A673 (cell line): Measurements from ENCODE around the gene ACOX3. TPM values are rescaled to one million over a fixed set of nuclear protein-coding genes. Genes with fewer than 3 reads are reported as not detected.

Source experiments
- BruUV-seq: library from RNA; stranded (reverse); fragments of 400-500 nt; replicated peaks from 2 replicates; lab custom pipeline; 2021; lab: Mats Ljungman, UMichigan
- CTCF ChIA-PET: fragments of 300-600 bp; sonication (Branson Sonifier 250); formaldehyde crosslinking; loops from one replicate; lab custom pipeline; 2022; ENCODE audit warnings: antibody characterized with exemption; lab: Charles Lee
- POLR2A ChIA-PET: fragments of 300-600 bp; sonication (Branson Sonifier 250); formaldehyde crosslinking; loops from one replicate; lab custom pipeline; 2022; ENCODE audit warnings: antibody characterized with exemption; ENCODE audit not compliant: low non-redundant PET; lab: Charles Lee
- DNase-seq: peaks from one replicate; pipeline ENCODE4 v3.0.0-alpha.2; 2015; ENCODE audit warnings: low spot score
- H3K27ac ChIP-seq: fragments of 200-600 bp; sonication (generic); 2 replicates; pipeline ENCODE4 v1.5.1; 2016; ENCODE audit warnings: mixed run types, low read depth, mild to moderate bottlenecking, mixed read lengths, antibody characterized with exemption, low read length; ENCODE audit not compliant: poor library complexity, severe bottlenecking
- H3K27me3 ChIP-seq: fragments of 200-600 bp; sonication (generic); replicated peaks from 2 replicates; pipeline ENCODE4 v1.6.1; 2017; ENCODE audit warnings: mixed run types, low read depth, mild to moderate bottlenecking, mixed read lengths, antibody characterized with exemption, low read length; ENCODE audit not compliant: insufficient read depth, poor library complexity
- H3K36me3 ChIP-seq: fragments of 200-600 bp; sonication (generic); 2 replicates; pipeline ENCODE4 v1.6.1; 2016; ENCODE audit warnings: mixed run types, mild to moderate bottlenecking, mixed read lengths, antibody characterized with exemption, low read length; ENCODE audit not compliant: insufficient read depth, poor library complexity, severe bottlenecking
- H3K4me1 ChIP-seq: fragments of 200-600 bp; sonication (generic); 2 replicates; pipeline ENCODE4 v1.6.1; 2017; ENCODE audit warnings: mixed run types, mild to moderate bottlenecking, mixed read lengths, antibody characterized with exemption, low read length; ENCODE audit not compliant: insufficient read depth, poor library complexity, severe bottlenecking
- H3K4me3 ChIP-seq: fragments of 200-600 bp; sonication (generic); 2 replicates; pipeline ENCODE4 v1.5.1; 2016; ENCODE audit warnings: low read depth, mixed run types, mild to moderate bottlenecking, mixed read lengths, low read length; ENCODE audit not compliant: poor library complexity, severe bottlenecking
- H3K9me3 ChIP-seq: fragments of 200-600 bp; sonication (generic); 2 replicates; pipeline ENCODE4 v1.6.1; 2016; ENCODE audit warnings: mixed run types, low read depth, mild to moderate bottlenecking, mixed read lengths, antibody characterized with exemption, low read length; ENCODE audit not compliant: poor library complexity, severe bottlenecking
- CTCF ChIP-seq: fragments of 300-800, 200-600 bp; sonication (generic); conservative IDR thresholded peaks from 2 replicates; pipeline ENCODE4 v1.5.1; 2017; ENCODE audit warnings: low read depth, mild to moderate bottlenecking, antibody characterized with exemption, low read length, moderate library complexity, mixed read lengths
- EZH2 ChIP-seq: fragments of 200-600 bp; sonication (generic); IDR thresholded peaks from 2 replicates; pipeline ENCODE4 v1.6.1; 2017; ENCODE audit warnings: borderline replicate concordance, low read depth, mild to moderate bottlenecking, mixed read lengths, antibody characterized with exemption, low read length; ENCODE audit not compliant: poor library complexity, severe bottlenecking
- intact Hi-C: fragments of 100-400 bp; cut with micrococcal nuclease; formaldehyde crosslinking; loops from one replicate; pipeline ENCODE4 v1.10.0; 2022; ENCODE audit not compliant: unreplicated experiment
- total RNA-seq: library from RNA; stranded (reverse); gene quantifications from 2 replicates; pipeline ENCODE4 v1.2.3, GENCODE V29; 2021

Gene ACOX3
- total RNA-seq, 1 experiment from 2014 or later: 14.3 TPM

- H3K27me3 ChIP-seq: no peaks in the 10 kb centered on the region
- peaks cover 4% of the 10 kb centered on the region for H3K4me1 ChIP-seq
- no peaks in the 10 kb centered on the region for H3K9me3 ChIP-seq
- BruUV-seq: no TSS peak
- ChIA-PET POLR2A (no interaction called here), CTCF (no interaction called here)
- intact Hi-C loops: no loop called here
- no peak overlapping the region for H3K4me3 ChIP-seq
- no peak overlapping the region for H3K27ac ChIP-seq
- no peaks in the 10 kb centered on the region for H3K36me3 ChIP-seq
- DNase-seq: no peak
- TF ChIP-seq CTCF (no peak), EZH2 (no peak)
Observed at GRCh38 chr4:8396762-8397406, 43.6 kb downstream of the ACOX3 start.

- H3K27ac ChIP-seq: no peak overlapping the region
- no peaks in the 10 kb centered on the region for H3K27me3 ChIP-seq
- POLR2A ChIA-PET: no interaction called here
- BruUV-seq: no TSS peak
- peaks cover 6% of the 10 kb centered on the region for H3K4me1 ChIP-seq
- H3K36me3 ChIP-seq: no peaks in the 10 kb centered on the region
- no peak for TF ChIP-seq EZH2
- no peak for TF ChIP-seq CTCF
- no peaks in the 10 kb centered on the region for H3K9me3 ChIP-seq
- CTCF ChIA-PET: no interaction called here
- no peak overlapping the region for H3K4me3 ChIP-seq
- no peak for DNase-seq
- intact Hi-C loops: no loop called here
Observed at GRCh38 chr4:8395504-8396296, 44.8 kb downstream of the ACOX3 start.

- no TSS peak for BruUV-seq
Observed at GRCh38 chr4:8394806-8395205, 45.7 kb downstream of the ACOX3 start.

More at GRCh38 chr4:8394806-8395205, 45.7 kb downstream of the ACOX3 start:
- intact Hi-C loops: no loop called here
- H3K36me3 ChIP-seq: no peaks in the 10 kb centered on the region
- no peak for DNase-seq
- no peak overlapping the region for H3K4me3 ChIP-seq
- TF ChIP-seq CTCF: no peak
- TF ChIP-seq EZH2: no peak
- no peaks in the 10 kb centered on the region for H3K9me3 ChIP-seq
- H3K4me1 ChIP-seq: peaks cover 6% of the 10 kb centered on the region
- ChIA-PET POLR2A (interaction anchor here (0.6 kb wide), 1 partner anchor 1154 kb away, joined by 6 read pairs; no protein-coding TSS in a partner anchor), CTCF (interaction anchor here (0.5 kb wide), 1 partner anchor 253 kb away, joined by 7 read pairs; no protein-coding TSS in a partner anchor)
- no peaks in the 10 kb centered on the region for H3K27me3 ChIP-seq
- H3K27ac ChIP-seq: no peak overlapping the region
